ENCODE results near the gene PSMD2.

DNA sequence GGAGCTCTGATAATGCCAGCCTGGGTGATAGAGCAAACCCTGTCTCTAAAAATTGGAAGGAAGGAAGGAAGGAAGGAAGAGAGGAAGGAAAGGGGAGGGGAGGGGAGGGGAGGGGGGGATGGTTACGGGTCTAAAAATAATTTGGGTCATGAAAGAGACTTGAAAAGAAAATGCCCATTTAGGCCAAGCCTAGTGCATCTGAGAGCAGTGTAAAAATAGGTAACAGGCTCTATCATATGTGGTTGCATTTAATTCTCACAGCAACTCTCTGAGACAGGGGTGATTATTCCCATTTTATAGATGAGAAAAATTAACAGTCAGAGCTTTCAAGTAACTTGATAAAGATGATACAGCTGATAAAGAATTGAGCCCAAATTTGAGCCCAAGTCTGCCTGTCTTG lies 26.8 kb upstream of the PSMD2 start:
- TF ChIP-seq POLR2AphosphoS5 (IDR thresholded peaks at IDR 0.05; ENCODE audit: low read depth, low read length): no peak
- TF ChIP-seq POLR2A (IDR thresholded peaks at IDR 0.05; ENCODE audit: low read depth, low read length): no peak

Data from GM12891 (cell line).